Natural killer cell treated with Interleukin-12 subunit alpha and Interleukin-12 subunit beta and Interleukin-15 and Interleukin-18, amount 100 ng/mL, for 72 hours (primary cell): ENCODE data around the gene AGAP1. TPM values are rescaled to one million over a fixed set of nuclear protein-coding genes. Genes with fewer than 3 reads are reported as not detected.

Experiments used
- ATAC-seq, 2 donors: fragments of 150-1000 bp; cut with Tn5 transposase in 1 of 2; sonication (Bioruptor Pico), chemical (Tn5 transposase) in 1 of 2; 2 replicates each; pipeline ENCODE4 v1.10.0; 2021
- DNase-seq: peaks from one replicate; pipeline ENCODE4 v3.0.0; 2022; ENCODE audit warnings: low spot score
- H3K27ac Mint-ChIP-seq, 2 donors: 1 replicate in 1 of 2; 2 replicates in 1 of 2; pipeline ENCODE4 v1.8.0; 2022; ENCODE audit warnings: mixed read lengths in 2 of 2, mild to moderate bottlenecking in 1 of 2, moderate library complexity in 1 of 2
- H3K27me3 Mint-ChIP-seq, 2 donors: 1 replicate in 1 of 2; 2 replicates in 1 of 2; pipeline ENCODE4 v1.8.0; 2022; ENCODE audit warnings: mixed read lengths in 2 of 2
- H3K36me3 Mint-ChIP-seq: one replicate; pipeline ENCODE4 v1.8.0; 2022; ENCODE audit warnings: mixed read lengths
- H3K4me1 Mint-ChIP-seq, 2 donors: 1 replicate in 1 of 2; 2 replicates in 1 of 2; pipeline ENCODE4 v1.8.0; 2022; ENCODE audit warnings: low read depth in 2 of 2, mixed read lengths in 2 of 2, mild to moderate bottlenecking in 1 of 2
- H3K4me3 Mint-ChIP-seq: one replicate; pipeline ENCODE4 v1.8.0; 2022; ENCODE audit warnings: mixed read lengths
- H3K9me3 Mint-ChIP-seq: 2 replicates; pipeline ENCODE4 v1.8.0; 2022; ENCODE audit warnings: mixed read lengths
- total RNA-seq, 2 donors: library from RNA; stranded (reverse); gene quantifications; one replicate each; pipeline ENCODE4 v1.2.3, GENCODE V29; 2022

Gene AGAP1
- total RNA-seq, 2 donors from 2014 or later = 5.2 to 7.4 TPM

- peaks cover 32 to 40% of the 10 kb centered on the region in 2 donors for H3K27me3 Mint-ChIP-seq
- no peak overlapping the region for H3K27ac Mint-ChIP-seq
- no peak overlapping the region for H3K4me3 Mint-ChIP-seq
- peaks cover 0 to 8% of the 10 kb centered on the region in 2 donors for H3K4me1 Mint-ChIP-seq
- no peak for ATAC-seq
- H3K36me3 Mint-ChIP-seq = no peaks in the 10 kb centered on the region
- no peak for DNase-seq
- no peaks in the 10 kb centered on the region for H3K9me3 Mint-ChIP-seq
Measured at GRCh38 chr2:236180831-236181453, 687.1 kb downstream of the AGAP1 start.
